Stimulated activated CD8-positive, alpha-beta memory T cell treated with anti-CD3 and anti-CD28 coated beads, Interleukin-4, amount 100 ng/mL, for 1 hour (primary cell): ENCODE measurements around the gene VWA8.
"Not testable (repeated sequence)": the region's sequence is repeated elsewhere in the genome, so short reads cannot be mapped to it uniquely, and the experiment has no call there.

ENCODE experiments used
- DNase-seq, 2 donors: peaks; one replicate each; pipeline ENCODE4 v3.0.0-alpha.2; 2020; ENCODE audit warnings: low read depth in 2 of 2, low spot score in 1 of 2

The VWA8 gene

GRCh38 chr13:41565216-41565615 is 395.7 kb downstream of the VWA8 start:
- no peak for DNase-seq

GRCh38 chr13:41563984-41564365 is 396.9 kb downstream of the VWA8 start:
- no peak for DNase-seq

DNA sequence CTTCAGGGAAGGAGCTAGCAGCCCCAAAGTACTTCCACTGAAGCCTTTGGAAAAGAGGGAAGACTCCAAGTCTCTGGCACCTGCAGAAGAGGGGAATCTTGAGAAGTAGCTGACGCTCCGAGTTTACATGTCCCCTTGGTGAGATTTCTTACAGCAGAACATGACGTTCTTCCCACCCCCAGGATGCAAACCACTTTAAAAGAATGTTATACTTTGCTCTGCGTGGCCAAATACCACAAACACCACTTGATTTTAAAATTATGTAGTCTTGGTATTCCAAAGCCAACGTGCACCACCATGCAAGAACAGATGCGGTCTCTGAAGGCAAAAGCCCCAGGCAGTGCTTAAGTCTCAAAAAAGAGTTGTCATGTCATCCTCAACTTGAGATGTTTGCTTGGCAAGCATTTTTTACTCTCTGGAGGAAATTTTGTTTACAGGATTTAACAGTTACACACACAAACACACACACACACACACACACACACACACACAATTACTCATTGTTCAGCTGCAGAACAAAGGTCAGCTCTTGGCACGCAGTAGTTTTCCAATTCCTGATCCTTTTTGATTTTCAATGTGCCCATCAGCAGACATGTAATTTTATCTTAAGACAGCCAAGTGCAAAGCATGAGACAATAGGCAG is 397.4 kb downstream of the VWA8 start:
- no peak for DNase-seq

DNA sequence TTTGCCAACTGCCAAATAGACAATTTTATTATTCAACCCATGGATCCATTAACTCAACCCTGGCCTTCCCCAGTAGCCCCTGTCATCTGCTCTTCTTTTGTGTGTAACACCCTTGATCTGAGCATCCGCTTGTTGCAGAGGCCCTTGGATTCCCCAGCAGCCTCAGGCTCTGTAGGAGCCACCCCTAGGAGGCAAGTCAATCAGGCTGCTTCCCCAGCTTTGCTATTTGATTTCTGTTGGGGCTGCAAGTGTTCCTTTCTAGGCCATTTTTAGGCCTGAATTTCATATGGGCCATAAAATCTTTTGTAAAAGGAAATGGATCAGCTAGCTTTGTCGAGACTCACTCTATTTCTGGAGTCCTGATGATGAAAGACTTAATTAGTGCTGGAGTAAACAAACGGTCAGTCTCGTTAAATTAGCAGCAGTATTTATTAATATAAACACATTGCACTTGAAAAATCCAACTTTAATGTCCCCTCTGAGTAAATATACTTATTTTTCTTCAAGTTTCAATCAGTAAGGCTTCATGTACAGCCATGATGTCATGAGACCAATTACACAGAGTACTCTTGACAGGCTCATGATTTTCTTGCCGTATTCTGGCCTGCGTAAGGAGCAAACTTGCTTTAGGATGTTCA is 398.2 kb downstream of the VWA8 start:
- no peak for DNase-seq

- no peak for DNase-seq
Observed at GRCh38 chr13:41562083-41562482, 398.8 kb downstream of the VWA8 start.

GRCh38 chr13:41561170-41561569 is 399.7 kb downstream of the VWA8 start:
- DNase-seq = no peak

DNA sequence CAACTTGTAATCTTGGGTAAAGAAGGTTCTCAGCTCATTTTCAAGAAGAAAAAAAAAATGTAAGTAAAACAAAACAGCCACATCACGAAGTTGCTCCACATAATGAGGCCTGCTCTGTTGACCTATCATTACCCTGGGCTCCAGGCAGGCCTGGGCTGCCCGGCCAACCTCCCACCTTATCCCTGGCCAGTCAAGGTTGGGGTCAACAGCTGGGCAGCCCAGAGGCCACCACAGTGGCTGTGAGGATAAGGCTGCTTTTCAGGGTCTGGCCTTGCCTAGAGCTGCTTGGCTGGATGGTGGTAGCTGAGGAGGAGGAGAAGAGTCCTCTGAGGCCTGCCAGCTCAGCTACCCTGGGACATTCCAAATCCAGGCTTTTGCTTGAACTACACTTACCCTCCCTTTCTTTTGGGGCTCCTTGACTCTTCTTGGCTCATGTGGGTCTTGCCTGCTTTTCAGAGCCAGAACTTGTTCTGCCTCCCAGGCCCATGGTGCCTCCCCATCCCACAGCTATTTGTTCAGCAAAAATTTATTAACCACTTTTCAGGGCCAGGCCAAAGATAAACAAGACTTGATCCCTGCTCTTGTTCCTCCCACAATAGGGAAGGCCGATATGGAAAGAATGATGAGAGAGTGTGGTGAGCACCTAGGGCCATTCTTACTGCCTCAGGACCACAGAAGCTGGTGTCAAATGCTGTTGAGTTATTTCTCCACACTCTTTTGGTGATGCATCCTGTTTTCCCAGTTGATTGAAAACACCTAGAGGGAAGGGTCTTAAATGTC is 401.9 kb downstream of the VWA8 start:
- DNase-seq = no peak

GRCh38 chr13:41557719-41558118 is 403.2 kb downstream of the VWA8 start:
- no peak for DNase-seq

- no peak for DNase-seq
Observed at GRCh38 chr13:41554626-41555386, 406.1 kb downstream of the VWA8 start.

- DNase-seq = no peak
Observed at GRCh38 chr13:41554180-41554579, 406.7 kb downstream of the VWA8 start.

GRCh38 chr13:41552031-41552430 is 408.9 kb downstream of the VWA8 start:
- DNase-seq = no peak

GRCh38 chr13:41550276-41550675 is 410.6 kb downstream of the VWA8 start:
- DNase-seq = no peak

- no peak for DNase-seq
Observed at GRCh38 chr13:41549491-41549890, 411.4 kb downstream of the VWA8 start.

GRCh38 chr13:41548910-41549309 is 412.0 kb downstream of the VWA8 start:
- DNase-seq = no peak

DNA sequence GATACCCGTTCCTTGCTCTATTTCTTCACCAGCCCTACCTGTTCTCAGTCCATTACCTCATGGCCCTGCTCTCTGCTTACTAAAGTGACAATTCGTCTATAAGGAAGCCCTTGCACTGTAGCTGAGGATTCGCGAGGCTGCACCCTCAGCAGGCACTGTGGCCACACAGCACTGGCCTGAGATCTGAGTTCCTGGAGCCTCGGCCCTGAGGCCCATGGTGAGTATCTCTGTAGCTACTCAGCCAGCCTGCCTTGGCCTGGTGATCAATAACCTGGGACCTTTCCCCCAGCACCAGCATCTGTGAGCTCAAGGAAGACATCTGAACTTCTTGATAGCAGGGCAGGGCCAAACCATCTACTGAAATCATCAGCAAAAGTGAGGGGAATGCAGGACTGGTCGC is 412.9 kb downstream of the VWA8 start:
- DNase-seq = no peak

GRCh38 chr13:41547251-41548000 is 413.5 kb downstream of the VWA8 start:
- DNase-seq = no peak

DNA sequence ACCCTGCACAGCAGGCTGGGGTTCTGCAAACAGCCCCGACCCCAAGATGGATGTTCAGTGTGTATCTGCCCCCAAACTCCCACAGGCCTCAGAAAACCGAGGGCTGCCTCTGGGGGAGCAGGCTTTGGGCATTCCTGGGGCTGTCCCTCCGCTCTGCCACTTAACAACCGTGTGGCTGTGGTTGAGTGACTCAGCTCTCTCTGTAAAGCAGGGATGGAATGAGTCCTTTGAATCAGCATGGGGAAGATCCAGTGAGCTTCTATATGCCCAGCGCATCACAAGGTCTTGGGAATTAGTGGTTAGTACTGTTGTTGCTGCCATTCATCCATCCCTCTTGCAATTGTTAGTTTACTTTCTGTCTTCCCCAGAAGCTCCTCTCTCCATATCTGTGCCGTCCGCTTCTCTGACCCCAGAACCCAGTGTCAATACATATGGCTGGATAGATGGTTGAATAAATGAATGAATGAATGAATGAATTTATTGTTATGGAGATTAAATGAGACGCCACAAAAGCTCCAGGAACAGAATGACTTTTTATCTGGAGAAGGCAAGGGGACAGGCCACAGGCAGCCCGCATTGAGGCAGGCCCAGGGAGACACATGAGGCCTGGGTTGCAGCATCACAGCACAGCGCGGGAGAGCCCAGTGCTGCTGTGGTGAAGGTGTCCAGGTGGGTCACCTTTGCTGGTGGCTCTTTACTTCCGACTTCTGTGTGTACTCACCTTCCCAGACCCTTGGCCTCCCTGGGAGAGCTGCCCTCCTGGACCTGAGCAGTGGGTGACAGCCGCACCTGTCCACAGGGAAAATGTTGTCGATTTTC is 414.3 kb downstream of the VWA8 start:
- DNase-seq = no peak

DNA sequence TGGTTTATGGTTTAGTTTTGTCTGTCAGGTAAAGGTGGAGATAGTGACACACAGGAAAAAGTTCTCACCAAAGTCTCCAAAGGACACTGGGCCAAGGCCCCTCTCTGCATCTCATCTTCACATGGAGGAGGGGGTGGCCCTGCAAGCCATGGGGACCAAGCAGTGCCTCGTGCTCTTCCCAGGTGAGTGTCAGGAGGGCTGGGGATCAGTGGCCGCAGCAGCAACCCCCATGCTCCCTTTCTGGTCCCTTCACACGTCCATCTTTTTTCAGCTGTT is 415.5 kb downstream of the VWA8 start:
- no peak for DNase-seq

DNA sequence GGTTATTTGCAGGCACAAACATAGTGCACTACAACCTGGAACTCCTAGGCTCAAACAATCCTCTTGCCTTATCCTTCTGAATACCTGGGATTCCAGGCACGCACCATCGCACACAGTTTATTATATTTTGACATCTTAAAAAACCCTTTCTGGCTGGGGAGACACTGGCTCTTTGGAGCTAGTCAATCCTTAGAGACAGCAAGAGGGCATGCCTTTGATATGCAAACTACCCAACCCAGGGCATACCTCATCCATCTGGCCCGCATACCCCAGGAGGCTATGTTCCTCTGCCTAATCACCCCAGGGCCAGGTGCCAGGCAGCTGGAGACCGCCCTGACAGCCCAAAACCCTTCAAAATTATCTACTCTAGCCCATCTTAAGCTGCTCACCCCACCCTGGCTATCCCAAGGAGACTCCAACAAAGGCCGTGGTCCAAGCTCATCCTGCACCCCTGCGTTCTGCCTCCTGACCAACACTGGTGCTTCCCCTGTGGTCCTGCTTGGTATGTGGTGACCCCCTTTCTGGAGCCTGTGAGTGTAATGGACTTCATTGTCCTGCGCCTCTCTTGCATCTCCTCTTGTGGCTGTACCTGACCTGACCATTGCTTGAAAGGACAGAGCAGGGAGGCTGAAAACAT is 417.1 kb downstream of the VWA8 start:
- no peak for DNase-seq

- DNase-seq = not testable (repeated sequence)
Observed at GRCh38 chr13:41542799-41543198, 418.1 kb downstream of the VWA8 start.
